ENCODE results near the gene GBX1.

The GBX1 gene

DNA sequence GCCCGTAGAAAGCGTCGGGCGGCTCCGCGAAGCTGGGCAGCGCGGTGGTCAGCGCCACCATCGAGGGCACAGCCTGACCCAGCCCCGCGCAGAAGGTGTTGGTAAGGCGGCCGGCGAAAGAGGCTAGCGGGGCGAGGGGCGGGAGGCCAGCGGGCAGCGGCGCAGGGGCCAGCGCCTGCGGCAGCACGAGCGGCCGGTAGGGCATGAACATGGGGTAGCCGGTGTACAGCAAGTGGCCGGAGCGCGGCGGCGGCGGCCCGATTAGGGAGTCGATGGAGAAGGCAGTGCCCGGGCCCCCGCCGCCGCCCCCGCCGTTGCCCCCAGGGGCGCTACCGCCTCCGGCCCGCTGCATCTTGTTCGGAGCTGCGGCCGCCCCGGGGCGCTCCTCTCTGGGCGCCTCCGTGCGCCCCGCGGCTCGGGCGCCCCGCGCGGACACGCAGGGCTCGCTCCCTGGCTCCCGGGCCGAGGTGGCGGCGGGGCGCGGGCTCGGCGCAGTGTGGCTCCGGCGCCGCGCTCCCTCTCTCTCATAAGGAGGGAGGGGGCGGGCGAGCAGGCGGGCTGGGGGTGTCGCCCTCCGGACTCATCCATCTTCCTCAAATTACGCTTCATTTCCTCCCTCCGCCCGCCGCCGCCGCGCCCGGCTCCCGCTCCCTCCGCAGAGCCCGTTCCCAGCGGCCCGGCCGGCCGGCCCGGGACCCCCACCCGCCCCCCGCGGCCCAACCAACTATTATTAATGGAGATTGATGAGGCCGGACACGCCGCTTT lies at the start of gene GBX1:
GBX1 (minus strand) TSS at position 498 of the 765 bp plus-strand sequence; CDS start at position 352, 146 bp downstream.
- DNase-seq: no peak

DNA sequence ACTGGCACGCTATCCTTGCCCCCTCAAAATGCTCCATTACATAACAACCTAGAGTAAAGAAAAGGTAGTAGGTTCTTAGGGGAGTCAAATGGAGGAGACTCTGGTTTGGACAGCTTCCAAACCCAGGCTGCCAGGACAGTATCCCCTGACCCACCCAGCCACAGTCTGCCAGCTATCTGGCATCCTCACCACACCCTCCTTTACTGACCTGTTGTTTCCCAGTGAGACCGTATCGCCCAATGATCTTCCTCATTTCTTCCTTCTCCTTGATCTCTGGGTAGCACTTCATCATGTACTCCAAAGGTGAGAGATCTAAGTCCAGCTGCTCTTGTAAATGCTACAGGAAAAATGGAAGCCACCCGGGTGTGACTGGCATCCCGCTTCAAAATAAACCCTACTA lies 47.9 kb upstream of the GBX1 start:
- no peak for DNase-seq

DNA sequence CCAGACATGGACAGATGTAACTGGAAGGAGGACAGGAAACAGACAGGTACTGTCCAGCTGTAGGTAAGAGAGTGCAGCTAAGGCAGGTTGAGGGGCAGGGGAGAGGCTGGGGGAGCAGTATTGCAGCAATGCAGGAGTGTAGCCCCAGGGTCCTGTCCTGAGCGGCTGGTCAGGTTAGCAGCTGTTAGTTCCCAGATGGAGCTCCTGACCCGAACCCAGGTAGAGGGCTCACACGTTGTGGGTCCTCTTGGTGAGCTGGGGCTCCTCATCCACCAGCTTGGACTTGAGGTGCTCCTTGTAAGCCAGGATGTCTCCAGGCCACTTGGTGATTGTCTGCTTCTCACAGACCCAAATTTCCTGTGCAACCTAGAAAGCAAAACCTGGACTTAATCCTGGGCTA lies 46.3 kb upstream of the GBX1 start:
- no peak for DNase-seq

DNA sequence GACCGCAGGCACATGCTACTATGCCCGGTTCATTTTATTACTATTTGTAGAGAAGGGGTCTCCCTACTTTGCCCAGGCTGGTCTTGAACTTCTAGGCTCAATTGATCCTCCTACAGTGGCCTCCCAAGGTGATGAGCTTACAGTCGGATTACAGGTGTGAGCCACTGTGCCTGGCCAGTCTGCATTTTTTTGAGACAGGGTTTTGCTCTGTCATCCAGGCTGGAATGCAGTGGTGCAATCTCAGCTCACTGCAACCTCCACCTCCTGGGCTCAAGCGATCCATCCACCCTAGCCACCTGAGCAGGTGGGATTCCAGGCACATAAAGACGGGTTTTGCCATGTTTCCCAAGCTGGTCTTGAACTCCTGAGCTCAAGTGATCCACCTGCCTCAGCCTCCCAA lies 45.1 kb upstream of the GBX1 start:
- DNase-seq: no peak

DNA sequence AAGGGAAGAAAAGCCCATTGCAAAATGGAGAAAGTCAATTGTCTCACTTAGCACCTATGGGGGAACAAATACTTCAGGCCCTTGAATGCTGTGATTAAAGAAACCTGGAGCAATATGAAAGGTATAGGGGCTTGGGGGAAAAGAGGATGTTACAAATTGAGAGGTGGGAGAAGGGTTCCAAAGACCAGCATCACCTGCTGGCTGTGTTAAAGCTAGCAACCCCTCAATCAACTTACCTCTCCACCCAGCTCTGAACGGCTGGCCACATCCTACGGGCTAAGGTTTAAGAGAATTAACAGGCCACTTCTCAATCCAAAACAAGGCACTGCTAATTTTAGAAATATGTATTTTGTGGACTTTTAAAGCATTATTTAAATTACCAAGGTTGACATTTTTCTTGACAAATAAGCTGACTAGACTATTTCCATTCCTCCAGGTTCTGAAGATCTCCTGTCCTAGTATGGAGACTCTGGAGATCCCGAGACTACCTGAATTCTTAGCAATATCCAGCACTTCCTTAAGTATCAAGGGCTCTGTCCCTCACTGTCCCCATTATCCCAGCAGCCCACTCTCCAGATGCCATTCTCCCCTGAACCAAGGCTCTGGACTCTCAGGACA lies 43.8 kb upstream of the GBX1 start:
- no peak for DNase-seq

DNA sequence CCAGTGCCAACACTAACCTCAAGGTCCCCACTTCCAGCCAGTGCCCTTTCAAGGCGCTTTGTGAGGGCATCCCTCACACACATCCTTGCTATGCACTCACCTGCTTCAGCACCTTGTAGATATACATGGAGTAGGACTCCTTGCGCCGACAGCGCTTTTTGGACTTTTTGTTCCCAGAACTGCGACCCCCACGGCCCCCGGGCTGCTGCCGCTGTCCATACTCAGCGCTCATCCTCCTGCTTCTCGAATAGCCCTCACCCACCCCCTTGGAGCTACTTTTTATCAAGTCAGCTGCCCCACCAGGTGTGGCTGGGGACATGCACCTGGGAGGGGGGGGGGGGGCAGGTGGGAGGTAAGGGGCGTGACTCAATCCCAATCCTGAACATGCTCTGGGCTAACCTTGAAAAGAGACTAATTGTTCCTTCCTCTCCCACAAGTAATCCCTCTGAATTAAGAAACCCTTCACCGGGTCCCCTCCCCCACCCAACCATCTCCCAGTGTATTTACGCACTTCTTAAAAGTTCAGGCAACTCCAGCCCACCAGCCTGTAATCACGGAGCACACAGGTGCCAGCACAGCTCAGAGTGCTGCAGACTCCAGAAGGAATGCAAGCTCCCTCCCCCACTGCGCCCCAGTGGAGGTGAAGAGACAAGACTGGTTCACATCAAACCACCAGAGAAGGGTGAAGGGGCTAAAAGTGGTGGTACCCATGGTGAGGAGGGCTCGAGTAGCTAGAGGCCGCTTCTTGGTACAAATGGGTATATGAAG lies 42.8 kb upstream of the GBX1 start, which contains the start of gene H2BK1:
H2BK1 (minus strand) TSS at position 402 of the 768 bp plus-strand sequence; CDS start at position 232, 170 bp downstream.
- DNase-seq: no peak

DNA sequence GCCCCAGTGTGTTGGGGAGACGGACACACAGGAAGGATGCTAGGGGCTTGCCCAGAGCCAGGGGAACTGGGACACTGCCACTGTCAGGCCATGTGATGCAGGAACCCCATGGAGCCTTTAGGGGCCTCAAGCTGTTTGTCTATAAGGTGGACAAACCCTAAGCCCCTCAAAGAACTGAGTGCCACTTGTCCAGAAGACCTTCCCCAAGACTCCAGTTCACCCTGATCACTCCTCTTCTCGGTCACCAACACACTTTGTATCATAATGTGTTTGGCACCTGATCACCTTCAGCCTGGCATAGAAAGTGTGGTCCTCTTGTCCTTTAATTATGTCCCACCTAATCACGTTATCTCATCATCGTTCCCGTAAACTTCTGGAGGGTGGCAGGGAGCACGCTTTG lies 42.1 kb upstream of the GBX1 start:
- DNase-seq: no peak

DNA sequence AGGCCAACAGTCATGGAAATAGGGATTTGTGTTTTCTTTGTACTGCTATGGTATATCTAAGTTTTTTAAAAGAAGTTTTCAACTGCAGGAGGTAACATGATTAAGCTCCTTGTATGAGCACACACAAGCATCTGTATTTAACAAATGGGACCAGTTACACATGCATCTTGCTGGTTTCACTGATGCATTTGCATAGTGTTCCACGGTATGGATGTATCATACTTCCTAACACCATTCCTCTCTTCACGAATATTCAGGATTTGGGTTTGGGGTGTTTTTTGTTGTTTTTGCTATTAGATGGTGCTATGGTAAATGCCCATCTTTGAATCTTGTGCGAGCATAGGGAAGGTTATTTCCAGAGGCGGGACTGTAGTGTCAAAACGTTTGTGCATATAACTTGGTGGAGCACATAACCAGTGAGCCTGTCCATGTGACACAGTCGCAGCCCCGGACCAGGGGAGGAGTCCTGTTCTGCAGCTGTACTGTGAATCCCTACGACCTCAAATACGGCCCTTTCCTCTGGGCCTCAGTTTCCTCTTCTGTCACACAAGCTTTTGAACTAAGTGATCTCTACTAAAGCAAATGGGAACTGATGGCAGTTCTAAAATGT lies 40.9 kb upstream of the GBX1 start:
- DNase-seq: no peak

DNA sequence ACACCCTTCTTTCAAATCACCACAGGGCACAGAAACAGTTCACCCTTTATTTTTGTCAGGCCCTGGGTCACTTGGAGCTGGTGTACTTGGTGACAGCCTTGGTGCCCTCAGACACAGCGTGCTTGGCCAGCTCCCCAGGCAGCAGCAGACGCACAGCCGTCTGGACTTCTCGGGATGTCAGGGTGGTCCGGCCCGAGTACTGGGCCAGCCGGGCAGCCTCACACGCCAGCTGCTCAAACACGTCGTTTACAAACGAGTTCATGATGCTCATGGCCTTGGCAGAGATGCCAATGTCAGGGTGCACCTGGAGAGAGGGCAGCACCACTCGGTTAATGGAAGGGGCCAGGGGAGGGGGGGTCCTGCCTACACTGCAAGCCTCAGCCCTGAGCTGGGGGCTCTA lies 40.3 kb upstream of the GBX1 start:
- DNase-seq: no peak

DNA sequence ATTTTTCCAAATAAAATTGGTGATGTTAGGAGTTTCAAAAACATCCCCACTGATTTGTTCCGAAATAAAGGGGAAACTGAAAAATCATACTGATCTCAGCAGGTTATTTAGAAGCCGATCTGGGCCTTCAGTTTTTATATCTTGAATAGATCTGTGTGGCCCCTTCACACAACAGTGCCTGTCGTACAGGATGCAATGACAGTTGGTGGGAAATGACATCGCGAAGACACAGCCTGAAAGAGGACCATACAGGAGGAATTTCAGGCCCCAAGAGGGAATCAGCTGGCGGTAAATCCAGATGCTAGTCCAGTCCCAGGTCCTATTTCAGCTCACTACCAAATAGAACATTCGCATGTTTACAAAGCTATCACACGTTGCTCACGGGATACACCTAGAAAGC lies 39.8 kb upstream of the GBX1 start:
- no peak for DNase-seq

DNA sequence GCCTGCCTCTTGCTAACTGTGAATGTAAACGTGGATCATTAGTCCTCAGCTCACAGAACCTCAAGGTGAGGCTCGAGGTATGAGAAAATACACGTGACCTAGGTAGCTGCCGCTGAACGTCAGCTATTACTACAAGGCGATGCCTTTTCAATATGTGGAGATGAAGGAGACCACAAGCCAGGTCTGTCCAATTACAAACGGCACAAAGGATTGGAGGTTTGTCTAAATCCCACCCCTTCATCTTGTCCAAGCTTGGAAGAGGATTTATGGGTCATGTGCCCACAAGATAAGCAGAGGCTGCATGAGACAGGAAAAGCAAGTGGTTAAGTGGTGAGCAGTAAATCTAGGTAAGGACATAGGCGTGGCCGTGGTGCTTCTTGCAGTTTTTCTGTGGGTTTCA lies 39.4 kb upstream of the GBX1 start:
- DNase-seq: no peak

DNA sequence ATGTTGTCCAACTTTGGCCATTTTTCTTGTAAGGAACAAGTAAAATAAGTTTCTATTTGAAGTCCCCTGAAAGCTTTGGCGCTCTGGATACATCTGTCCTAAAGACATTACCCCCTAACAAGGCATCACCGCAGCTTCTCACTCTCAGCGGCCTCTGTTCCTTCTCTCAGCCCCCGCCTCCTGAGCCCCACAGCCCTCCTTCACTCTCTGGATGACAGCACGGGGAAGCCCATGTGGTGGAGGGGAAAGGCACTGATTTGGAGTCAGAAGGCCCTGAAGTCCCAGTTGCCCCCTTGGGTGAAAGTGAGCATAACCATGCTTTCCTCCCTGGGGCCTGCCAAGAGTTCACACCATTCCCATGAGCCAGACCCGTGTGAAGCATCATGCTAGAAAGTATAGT lies 38.2 kb upstream of the GBX1 start:
- DNase-seq: no peak

DNA sequence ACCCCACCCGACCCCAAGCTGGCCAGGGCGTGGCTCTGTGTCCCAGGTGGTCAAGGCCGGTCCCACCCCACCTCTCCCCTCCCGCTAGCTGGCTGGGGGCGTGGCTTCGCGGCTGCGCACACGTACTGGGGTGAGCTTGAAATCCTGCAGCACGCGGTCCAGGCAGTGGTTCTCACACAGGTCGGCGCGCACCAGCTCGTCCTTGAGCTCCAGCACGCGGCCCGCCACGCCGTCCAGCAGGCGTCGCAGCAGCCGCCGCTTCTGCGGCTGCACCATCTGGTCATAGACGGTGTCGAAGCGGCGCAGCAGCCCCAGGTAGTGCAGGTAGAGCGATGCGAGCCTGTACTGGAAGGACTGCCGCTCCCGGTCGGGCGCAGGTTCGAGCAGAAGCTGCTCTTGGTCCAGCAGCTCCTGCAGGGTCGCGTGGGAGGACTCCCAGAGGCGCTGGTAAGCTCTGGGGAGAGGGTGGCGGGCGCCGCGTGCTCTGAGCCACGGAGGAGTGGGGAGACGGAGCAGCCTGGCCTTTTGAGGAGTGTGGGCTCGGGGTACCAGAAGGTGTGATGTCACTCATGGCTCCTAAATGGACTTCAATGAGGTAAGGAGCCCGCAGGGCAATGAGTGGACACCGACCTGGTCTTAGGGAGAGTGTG lies 37.0 kb upstream of the GBX1 start:
- DNase-seq: no peak

DNA sequence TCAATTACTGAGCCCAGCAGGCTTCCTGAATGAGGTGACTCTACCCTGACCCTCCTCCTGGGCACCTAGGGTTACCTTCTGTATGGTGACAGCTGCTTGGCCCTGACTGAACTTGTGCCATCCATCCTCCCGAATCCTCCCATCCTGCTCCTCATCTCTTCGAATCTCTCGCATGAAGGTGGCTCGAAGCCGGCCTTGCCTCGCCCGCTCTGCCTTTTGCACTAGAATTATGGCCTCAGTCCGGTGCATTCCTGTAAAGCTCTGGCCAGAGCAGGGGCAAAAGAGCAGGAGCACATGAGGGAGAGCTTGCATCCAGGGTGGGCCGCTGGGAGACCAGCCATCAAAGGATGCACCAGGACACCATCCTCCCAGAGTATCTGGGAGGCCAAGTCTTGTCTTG lies 35.3 kb upstream of the GBX1 start:
- DNase-seq: no peak

DNA sequence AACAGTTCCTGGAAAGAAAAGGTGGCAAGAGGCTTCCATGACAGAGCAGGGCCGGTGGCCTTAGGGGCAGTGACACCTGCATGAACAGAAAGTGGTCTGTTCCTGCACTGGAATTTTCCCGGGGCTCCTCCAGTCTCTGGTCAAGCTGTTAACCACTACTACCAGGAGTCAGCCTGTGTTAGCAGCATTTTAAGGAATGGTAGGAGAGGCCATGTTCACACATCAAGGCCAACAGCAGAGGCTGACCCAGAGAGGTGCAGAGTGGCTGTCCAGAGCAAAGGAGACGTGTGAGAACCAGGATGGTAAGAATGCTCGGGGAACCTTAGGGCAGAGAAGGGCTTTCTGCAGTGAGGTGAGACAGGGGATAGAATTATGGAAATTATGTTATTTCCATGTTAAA lies 34.3 kb upstream of the GBX1 start:
- no peak for DNase-seq

DNA sequence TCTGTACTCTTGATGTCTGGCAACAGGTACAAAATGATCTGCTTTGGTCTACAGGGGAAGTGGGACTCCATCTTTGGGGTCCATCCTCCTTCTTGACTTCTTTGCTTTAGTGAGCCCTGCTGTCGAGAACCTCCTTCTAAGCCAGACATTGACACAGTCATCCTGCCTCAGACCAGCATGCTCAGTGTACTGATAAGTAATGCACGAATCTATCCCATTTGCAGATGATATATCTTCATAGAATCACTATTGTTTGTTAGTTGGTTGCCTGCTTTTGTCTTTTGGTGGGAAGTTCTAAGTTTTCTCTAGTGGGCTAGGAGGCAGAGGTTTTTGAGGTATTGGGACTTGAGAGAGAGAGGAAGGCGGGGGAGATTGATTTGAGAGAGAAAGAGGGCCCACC lies 33.9 kb upstream of the GBX1 start:
- no peak for DNase-seq

DNA sequence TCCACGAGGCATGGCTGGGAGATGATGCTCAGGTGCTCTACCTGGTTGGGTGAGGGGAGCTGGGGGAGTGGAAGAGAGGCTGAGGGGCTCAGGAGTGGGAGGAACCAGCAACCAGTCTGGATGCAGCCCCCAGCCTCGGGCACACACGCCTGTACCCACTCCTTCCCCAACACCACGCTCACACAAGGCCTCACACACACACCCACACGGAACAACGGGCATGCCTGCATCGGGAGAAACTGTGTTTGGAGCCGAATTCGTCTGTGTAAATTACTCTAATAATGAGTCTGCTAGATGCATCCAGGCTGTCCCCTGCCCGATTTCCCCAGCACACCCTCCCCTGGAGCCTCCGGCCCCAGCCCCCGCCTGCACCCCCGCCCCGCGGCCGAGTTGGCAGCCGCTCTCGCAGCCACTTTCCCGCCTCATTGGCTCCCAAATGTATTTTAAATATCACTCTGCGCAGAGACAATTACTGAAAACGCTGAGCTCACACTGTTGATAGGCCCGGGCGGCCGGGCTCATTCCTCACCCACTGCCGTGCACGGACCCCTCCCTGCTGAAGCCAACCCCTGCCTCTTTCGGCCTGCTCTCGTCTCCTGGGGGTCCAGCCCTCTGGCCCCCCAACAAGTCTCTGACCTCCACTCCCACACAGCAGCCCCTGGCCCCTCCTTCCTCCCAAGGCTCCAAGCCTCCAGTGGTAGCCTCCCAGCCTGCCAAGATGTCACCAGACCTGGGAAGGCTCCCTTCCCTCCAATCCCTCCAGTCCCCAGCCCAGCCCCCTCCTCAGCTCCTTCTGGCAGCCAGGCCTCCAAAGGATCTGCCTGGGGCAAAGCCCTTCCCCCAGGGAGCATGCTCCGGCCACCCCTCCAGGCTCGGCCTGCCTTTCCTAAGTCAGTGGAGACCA lies 31.7 kb upstream of the GBX1 start:
- no peak for DNase-seq

DNA sequence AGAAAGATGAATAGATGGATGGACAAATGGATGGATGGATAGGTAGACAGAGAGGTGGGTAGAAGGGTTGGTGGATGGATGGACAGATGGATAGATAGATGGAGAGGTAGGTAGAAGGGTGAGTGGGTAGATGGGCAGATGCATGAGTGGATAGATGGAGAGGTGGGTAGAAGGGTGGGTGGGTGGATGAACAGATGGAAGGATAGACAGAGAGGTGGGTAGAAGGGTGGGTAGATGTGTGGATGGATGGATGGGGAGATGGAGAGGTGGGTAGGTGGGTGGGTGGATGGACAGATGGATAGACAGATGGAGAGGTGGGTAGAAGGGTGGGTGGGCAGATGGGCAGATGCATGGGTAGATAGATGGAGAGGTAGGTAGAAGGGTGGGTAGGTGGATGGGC lies 30.4 kb upstream of the GBX1 start:
- DNase-seq: no peak

DNA sequence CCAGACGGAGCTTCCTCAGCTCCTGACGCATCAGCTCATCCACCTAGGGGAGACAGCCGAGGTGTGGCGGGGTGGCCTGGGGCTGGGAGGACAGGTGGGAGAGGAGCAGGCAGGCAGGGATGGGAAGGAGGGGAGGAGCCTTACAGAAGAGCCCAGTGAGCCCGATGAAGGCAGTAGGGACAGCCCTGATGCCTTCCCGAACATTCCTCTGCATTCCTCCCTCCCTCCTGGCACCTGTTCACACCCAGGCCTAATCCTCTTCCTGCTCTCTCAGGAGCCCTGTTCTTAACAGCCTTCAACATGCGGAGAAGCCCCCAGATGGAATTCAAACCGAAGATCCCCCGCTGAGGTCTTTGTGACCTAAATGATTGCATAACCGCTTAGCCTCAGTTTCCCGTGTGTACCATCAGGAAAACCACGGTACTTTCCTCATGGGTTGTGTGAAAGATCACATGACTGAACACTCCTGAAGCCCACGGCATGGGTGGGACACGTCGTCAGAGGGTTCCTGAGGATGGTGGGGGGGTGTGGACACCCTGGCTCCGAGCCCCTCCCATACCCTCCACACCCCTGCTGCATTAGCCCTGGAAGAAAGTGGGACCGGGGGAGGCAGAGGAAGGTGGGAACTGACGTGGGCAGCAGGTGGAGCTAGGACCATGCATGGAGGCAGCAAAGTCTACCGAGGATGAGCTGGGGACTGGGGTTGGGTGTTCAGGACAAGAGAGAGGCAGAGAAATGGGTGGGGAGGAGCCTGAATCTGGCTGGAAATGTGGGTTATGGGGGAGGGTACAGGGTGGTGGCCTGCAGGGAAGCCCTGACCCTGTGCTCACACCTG lies 28.3 kb upstream of the GBX1 start:
- no peak for DNase-seq

DNA sequence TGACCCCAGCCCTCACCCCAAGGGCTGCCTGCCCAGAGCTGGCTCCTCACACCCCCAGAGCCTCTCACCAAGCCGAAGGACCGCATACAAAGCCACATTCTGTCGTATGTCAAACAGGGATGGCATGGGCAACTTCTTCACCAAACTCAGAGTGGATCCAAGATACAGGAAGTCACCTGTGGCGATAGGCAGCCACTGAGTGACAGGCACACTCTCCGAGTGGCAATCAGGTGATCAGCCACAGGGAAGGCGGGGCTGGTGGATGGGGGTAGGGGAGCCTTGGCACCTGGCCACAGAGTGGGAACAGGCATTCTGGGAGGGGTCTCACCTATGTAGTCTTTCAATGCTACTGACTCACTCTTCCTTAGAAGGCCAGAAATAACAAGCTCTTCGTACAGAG lies 26.7 kb upstream of the GBX1 start:
- no peak for DNase-seq

Data from stimulated activated CD8-positive, alpha-beta memory T cell treated with anti-CD3 and anti-CD28 coated beads, Interleukin-4, amount 100 ng/mL, for 48 hours (primary cell).